HEK293 (cell line): ENCODE measurements around the gene PRMT2.
"Not testable (repeated sequence)": the region's sequence is repeated elsewhere in the genome, so short reads cannot be mapped to it uniquely, and the experiment has no call there.

Experiments used
- CTCF ChIA-PET: fragments of 350-600 bp; formaldehyde crosslinking; extraction: SDS; loops from one replicate; lab custom pipeline; 2021; ENCODE audit warnings: antibody characterized with exemption; lab: Yijun Ruan, JAX
- POLR2A ChIA-PET: fragments of 300-600 bp; formaldehyde crosslinking; extraction: SDS; loops from one replicate; lab custom pipeline; 2020; ENCODE audit warnings: antibody characterized with exemption, inconsistent platforms; lab: Yijun Ruan, JAX
- H3K27ac ChIP-seq: fragments of 200-500 bp; sonication (Bioruptor generic); 2 replicates; pipeline ENCODE4 v1.5.1; 2014; ENCODE audit warnings: low read depth, low read length, control low read depth, inconsistent platforms; ENCODE audit errors: extremely low read depth
- H3K36me3 ChIP-seq, 2 experiments: fragments of 200-500 bp in 1 of 2; sonication (Bioruptor generic) in 1 of 2; 1 replicate in 1 of 2; 2 replicates in 1 of 2; pipeline ENCODE4 v1.5.1; 2014 to 2017; ENCODE audit warnings: inconsistent platforms in 2 of 2, low read length in 2 of 2; ENCODE audit not compliant: control insufficient read depth in 2 of 2, insufficient read depth in 1 of 2
- H3K4me1 ChIP-seq: fragments of 200-500 bp; sonication (Bioruptor generic); 2 replicates; pipeline ENCODE4 v1.5.1; 2014; ENCODE audit warnings: mild to moderate bottlenecking, low read length, inconsistent platforms; ENCODE audit not compliant: control insufficient read depth, insufficient read depth
- H3K4me3 ChIP-seq: 2 replicates; pipeline ENCODE4 v1.5.1; 2011; ENCODE audit warnings: low read depth, mild to moderate bottlenecking, control low read depth, low read length, moderate library complexity
- H3K9me3 ChIP-seq: fragments of 200-500 bp; sonication (Bioruptor generic); 2 replicates; pipeline ENCODE4 v1.5.1; 2014; ENCODE audit warnings: low read depth, low read length, inconsistent platforms; ENCODE audit not compliant: control insufficient read depth, insufficient read depth
- FEZF1 ChIP-seq: fragments of 450-650 bp; formaldehyde crosslinking; IDR thresholded peaks from 2 replicates; pipeline ENCODE4 v1.5.1; 2016; ENCODE audit warnings: missing biosample characterization, missing genetic modification characterization
- HOXD13 ChIP-seq: sonication (generic); formaldehyde crosslinking; IDR thresholded peaks from 2 replicates; pipeline ENCODE4 v1.8.0; 2022; ENCODE audit warnings: missing genetic modification reagents, borderline replicate concordance
- PRDM1 ChIP-seq: fragments of 450-650 bp; formaldehyde crosslinking; IDR thresholded peaks from 2 replicates; pipeline ENCODE4; 2016; ENCODE audit warnings: missing biosample characterization, missing genetic modification characterization
- SP2 ChIP-seq: fragments of 450-650 bp; formaldehyde crosslinking; IDR thresholded peaks from 2 replicates; pipeline ENCODE4 v1.5.1; 2016; ENCODE audit warnings: missing biosample characterization, missing genetic modification characterization
- SP3 ChIP-seq: fragments of 450-650 bp; formaldehyde crosslinking; IDR thresholded peaks from 2 replicates; pipeline ENCODE4 v1.5.1; 2016; ENCODE audit warnings: missing biosample characterization, missing genetic modification characterization
- TRIM28 ChIP-seq: IDR thresholded peaks from 2 replicates; pipeline ENCODE4 v1.6.1; 2011; ENCODE audit warnings: low read length, control low read depth, borderline replicate concordance
- ZFP41 ChIP-seq: fragments of 450-650 bp; formaldehyde crosslinking; IDR thresholded peaks from 2 replicates; pipeline ENCODE4 v1.5.1; 2016; ENCODE audit warnings: missing biosample characterization, missing genetic modification characterization, borderline replicate concordance
- ZIC2 ChIP-seq: fragments of 450-650 bp; formaldehyde crosslinking; IDR thresholded peaks from 2 replicates; pipeline ENCODE4 v1.5.1; 2016; ENCODE audit warnings: missing biosample characterization, missing genetic modification characterization
- ZNF146 ChIP-seq: fragments of 450-650 bp; formaldehyde crosslinking; IDR thresholded peaks from 2 replicates; pipeline ENCODE4 v1.5.1; 2016; ENCODE audit warnings: missing biosample characterization, missing genetic modification characterization
- ZNF214 ChIP-seq: fragments of 450-650 bp; formaldehyde crosslinking; IDR thresholded peaks from 2 replicates; pipeline ENCODE4 v1.5.1; 2017; ENCODE audit warnings: missing biosample characterization, mild to moderate bottlenecking, missing genetic modification characterization, borderline replicate concordance
- ZNF324 ChIP-seq: fragments of 450-650 bp; formaldehyde crosslinking; IDR thresholded peaks from 2 replicates; pipeline ENCODE4 v1.5.1; 2016; ENCODE audit warnings: missing biosample characterization, missing genetic modification characterization
- ZNF621 ChIP-seq: fragments of 450-650 bp; formaldehyde crosslinking; IDR thresholded peaks from 2 replicates; pipeline ENCODE4 v1.5.1; 2017; ENCODE audit warnings: missing biosample characterization, missing genetic modification characterization
- ZNF629 ChIP-seq: fragments of 450-650 bp; formaldehyde crosslinking; IDR thresholded peaks from 2 replicates; pipeline ENCODE4 v1.5.1; 2017; ENCODE audit warnings: missing biosample characterization, missing genetic modification characterization
- ZNF677 ChIP-seq: fragments of 450-650 bp; IDR thresholded peaks from 2 replicates; pipeline ENCODE4 v1.5.0; 2018; ENCODE audit warnings: missing biosample characterization, mild to moderate bottlenecking, missing genetic modification characterization, moderate library complexity
- ZNF843 ChIP-seq: fragments of 450-650 bp; formaldehyde crosslinking; IDR thresholded peaks from 2 replicates; pipeline ENCODE4 v1.5.1; 2016; ENCODE audit warnings: missing biosample characterization, missing genetic modification characterization
- TF ChIP-seq, protein P1 (sequence below): fragments of 450-650 bp; formaldehyde crosslinking; IDR thresholded peaks from 2 replicates; pipeline ENCODE4 v1.5.1; 2016; ENCODE audit warnings: missing biosample characterization, missing genetic modification characterization, borderline replicate concordance
- TF ChIP-seq, protein P2 (sequence below): sonication (generic); formaldehyde crosslinking; IDR thresholded peaks from 2 replicates; pipeline ENCODE4 v1.8.1; 2022; ENCODE audit warnings: mild to moderate bottlenecking, moderate library complexity, missing genetic modification reagents
- TF ChIP-seq, protein P3 (sequence below): fragments of 450-650 bp; formaldehyde crosslinking; IDR thresholded peaks from 2 replicates; pipeline ENCODE4 v1.5.0; 2017; ENCODE audit warnings: missing biosample characterization, missing genetic modification characterization, borderline replicate concordance
- TF ChIP-seq, protein P4 (sequence below): fragments of 450-650 bp; formaldehyde crosslinking; IDR thresholded peaks from 2 replicates; pipeline ENCODE4; 2016; ENCODE audit warnings: missing biosample characterization, missing genetic modification characterization

The PRMT2 gene

DNA sequence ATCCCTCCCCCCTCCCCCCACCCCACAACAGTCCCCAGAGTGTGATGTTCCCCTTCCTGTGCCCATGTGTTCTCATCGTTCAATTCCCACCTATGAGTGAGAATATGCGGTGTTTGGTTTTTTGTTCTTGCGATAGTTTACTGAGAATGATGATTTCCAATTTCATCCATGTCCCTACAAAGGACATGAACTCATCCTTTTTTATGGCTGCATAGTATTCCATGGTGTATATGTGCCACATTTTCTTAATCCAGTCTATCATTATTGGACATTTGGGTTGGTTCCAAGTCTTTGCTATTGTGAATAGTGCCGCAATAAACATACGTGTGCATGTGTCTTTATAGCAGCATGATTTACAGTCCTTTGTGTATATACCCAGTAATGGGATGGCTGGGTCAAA is 33.4 kb downstream of the PRMT2 start:
- POLR2A ChIA-PET, result interaction anchor here (1.6 kb wide), 1 partner anchor 33 kb away, joined by 5 read pairs; the partner anchor contains the start of gene PRMT2
- H3K4me1 ChIP-seq, H3K9me3 ChIP-seq, H3K4me3 ChIP-seq, H3K27ac ChIP-seq, CTCF ChIA-PET: not testable (repeated sequence)
- peak; percentile 98 for TF ChIP-seq ZNF146 (tag by site-specific recombination)
- peaks cover 5 to 12% of the 10 kb centered on the region in 2 experiments for H3K36me3 ChIP-seq

DNA sequence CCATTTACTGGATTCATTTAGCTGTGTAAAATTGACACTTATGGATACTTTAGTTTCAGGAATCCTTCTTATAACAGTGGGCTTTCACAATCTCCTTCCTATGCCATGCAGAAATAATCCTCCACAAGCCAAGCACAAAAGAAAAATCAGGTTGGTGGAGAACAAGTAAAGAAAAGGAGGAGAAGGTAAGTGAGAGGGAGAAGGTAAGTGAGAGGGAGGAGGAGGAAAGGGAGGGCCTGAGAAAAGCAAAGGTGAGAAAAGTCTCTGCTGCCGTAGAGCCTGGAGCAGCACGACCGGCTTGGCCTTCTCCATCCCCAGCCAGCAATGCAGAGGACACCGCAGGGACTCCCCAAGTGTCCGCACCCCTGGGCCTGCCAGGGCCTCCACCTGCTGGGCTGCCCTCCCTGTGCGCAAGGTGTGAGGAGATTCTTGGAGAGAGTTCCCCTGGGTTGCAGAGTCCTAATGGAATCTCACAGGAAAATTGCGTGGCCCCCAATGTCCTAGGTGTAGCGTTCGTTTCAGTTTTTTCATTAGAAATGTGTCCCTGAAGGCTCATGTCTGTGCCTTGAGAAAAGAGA is 39.0 kb downstream of the PRMT2 start:
- TF ChIP-seq PRDM1 (peak; percentile 99), TRIM28 (no peak), ZNF214 (tag by site-specific recombination) (no peak), FEZF1 (tag by site-specific recombination) (no peak), ZNF324 (tag by site-specific recombination) (no peak), SP2 (tag by site-specific recombination) (no peak), ZIC2 (tag by site-specific recombination) (peak; percentile 39)
- POLR2A ChIA-PET, result no interaction called here
- CTCF ChIA-PET, result no interaction called here

DNA sequence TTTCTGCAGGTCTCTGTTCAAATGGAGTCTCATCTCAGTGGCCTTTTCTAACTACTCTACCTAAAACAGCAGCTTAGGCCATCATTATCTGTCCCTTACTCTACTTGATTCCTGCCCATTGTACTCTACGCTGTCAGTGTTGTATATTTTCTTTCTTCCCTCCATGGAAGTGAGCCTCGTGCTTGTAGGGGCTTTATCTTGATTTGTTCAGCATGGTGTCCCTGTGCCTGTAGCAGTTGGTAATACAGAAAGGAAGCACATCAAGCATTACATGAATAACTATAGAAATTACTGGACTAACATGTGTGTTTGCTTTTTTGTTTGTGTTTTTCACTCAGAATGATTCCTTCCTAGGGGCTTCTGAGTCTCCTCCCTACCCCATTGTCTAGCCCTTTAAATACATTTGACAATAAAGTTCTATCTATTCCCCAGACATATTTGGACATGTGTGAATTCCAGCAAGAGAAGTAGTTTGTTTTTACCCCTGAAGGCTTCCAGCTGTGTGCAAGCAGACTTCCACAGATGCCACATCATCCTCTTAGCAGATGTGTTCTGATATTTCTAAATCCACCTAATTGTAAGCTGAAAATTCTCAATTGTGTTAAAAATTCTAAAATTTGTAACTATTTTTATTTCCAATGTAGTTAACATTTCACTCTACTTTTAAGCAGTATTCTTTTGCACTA is 40.3 kb downstream of the PRMT2 start:
- H3K36me3 ChIP-seq, result no peaks in the 10 kb centered on the region
- TF ChIP-seq ZNF677 (tag by site-specific recombination) (no peak), TRIM28 (no peak), ZNF621 (no peak), HOXD13 (CRISPR knock-in tag) (no peak), ZNF629 (tag by site-specific recombination) (no peak), ZNF843 (tag by site-specific recombination) (no peak), SP3 (no peak), ZFP41 (tag by site-specific recombination) (no peak)
- TF ChIP-seq, protein P1, sequence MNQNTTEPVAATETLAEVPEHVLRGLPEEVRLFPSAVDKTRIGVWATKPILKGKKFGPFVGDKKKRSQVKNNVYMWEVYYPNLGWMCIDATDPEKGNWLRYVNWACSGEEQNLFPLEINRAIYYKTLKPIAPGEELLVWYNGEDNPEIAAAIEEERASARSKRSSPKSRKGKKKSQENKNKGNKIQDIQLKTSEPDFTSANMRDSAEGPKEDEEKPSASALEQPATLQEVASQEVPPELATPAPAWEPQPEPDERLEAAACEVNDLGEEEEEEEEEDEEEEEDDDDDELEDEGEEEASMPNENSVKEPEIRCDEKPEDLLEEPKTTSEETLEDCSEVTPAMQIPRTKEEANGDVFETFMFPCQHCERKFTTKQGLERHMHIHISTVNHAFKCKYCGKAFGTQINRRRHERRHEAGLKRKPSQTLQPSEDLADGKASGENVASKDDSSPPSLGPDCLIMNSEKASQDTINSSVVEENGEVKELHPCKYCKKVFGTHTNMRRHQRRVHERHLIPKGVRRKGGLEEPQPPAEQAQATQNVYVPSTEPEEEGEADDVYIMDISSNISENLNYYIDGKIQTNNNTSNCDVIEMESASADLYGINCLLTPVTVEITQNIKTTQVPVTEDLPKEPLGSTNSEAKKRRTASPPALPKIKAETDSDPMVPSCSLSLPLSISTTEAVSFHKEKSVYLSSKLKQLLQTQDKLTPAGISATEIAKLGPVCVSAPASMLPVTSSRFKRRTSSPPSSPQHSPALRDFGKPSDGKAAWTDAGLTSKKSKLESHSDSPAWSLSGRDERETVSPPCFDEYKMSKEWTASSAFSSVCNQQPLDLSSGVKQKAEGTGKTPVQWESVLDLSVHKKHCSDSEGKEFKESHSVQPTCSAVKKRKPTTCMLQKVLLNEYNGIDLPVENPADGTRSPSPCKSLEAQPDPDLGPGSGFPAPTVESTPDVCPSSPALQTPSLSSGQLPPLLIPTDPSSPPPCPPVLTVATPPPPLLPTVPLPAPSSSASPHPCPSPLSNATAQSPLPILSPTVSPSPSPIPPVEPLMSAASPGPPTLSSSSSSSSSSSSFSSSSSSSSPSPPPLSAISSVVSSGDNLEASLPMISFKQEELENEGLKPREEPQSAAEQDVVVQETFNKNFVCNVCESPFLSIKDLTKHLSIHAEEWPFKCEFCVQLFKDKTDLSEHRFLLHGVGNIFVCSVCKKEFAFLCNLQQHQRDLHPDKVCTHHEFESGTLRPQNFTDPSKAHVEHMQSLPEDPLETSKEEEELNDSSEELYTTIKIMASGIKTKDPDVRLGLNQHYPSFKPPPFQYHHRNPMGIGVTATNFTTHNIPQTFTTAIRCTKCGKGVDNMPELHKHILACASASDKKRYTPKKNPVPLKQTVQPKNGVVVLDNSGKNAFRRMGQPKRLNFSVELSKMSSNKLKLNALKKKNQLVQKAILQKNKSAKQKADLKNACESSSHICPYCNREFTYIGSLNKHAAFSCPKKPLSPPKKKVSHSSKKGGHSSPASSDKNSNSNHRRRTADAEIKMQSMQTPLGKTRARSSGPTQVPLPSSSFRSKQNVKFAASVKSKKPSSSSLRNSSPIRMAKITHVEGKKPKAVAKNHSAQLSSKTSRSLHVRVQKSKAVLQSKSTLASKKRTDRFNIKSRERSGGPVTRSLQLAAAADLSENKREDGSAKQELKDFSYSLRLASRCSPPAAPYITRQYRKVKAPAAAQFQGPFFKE, result no peak
- TF ChIP-seq, protein P2, sequence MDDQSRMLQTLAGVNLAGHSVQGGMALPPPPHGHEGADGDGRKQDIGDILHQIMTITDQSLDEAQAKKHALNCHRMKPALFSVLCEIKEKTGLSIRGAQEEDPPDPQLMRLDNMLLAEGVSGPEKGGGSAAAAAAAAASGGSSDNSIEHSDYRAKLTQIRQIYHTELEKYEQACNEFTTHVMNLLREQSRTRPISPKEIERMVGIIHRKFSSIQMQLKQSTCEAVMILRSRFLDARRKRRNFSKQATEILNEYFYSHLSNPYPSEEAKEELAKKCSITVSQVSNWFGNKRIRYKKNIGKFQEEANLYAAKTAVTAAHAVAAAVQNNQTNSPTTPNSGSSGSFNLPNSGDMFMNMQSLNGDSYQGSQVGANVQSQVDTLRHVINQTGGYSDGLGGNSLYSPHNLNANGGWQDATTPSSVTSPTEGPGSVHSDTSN (CRISPR knock-in tag), result no peak
- TF ChIP-seq, protein P3, sequence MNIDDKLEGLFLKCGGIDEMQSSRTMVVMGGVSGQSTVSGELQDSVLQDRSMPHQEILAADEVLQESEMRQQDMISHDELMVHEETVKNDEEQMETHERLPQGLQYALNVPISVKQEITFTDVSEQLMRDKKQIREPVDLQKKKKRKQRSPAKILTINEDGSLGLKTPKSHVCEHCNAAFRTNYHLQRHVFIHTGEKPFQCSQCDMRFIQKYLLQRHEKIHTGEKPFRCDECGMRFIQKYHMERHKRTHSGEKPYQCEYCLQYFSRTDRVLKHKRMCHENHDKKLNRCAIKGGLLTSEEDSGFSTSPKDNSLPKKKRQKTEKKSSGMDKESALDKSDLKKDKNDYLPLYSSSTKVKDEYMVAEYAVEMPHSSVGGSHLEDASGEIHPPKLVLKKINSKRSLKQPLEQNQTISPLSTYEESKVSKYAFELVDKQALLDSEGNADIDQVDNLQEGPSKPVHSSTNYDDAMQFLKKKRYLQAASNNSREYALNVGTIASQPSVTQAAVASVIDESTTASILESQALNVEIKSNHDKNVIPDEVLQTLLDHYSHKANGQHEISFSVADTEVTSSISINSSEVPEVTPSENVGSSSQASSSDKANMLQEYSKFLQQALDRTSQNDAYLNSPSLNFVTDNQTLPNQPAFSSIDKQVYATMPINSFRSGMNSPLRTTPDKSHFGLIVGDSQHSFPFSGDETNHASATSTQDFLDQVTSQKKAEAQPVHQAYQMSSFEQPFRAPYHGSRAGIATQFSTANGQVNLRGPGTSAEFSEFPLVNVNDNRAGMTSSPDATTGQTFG (tag by site-specific recombination), result no peak
- TF ChIP-seq, protein P4, sequence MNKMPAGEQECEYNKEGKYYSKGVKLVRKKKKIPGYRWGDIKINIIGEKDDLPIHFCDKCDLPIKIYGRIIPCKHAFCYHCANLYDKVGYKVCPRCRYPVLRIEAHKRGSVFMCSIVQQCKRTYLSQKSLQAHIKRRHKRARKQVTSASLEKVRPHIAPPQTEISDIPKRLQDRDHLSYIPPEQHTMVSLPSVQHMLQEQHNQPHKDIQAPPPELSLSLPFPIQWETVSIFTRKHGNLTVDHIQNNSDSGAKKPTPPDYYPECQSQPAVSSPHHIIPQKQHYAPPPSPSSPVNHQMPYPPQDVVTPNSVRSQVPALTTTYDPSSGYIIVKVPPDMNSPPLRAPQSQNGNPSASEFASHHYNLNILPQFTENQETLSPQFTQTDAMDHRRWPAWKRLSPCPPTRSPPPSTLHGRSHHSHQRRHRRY (tag by site-specific recombination), result no peak
- TF ChIP-seq, all 188 proteins: peak for 0
- ChIA-PET POLR2A (no interaction called here), CTCF (no interaction called here)
- Histone ChIP-seq H3K4me1 (no peaks in the 10 kb centered on the region), H3K4me3 (no peak overlapping the region), H3K27ac (no peak overlapping the region), H3K9me3 (no peaks in the 10 kb centered on the region)

More for the DNA sequence above, 39.0 kb downstream of the PRMT2 start:
- Histone ChIP-seq H3K36me3 (no peaks in the 10 kb centered on the region), H3K27ac (no peak overlapping the region), H3K9me3 (no peaks in the 10 kb centered on the region), H3K4me1 (no peaks in the 10 kb centered on the region), H3K4me3 (no peak overlapping the region)
